NCI-H446 (cell line): Measurements from ENCODE around the gene MAGI1.
"Not testable (repeated sequence)": the region's sequence is repeated elsewhere in the genome, so short reads cannot be mapped to it uniquely, and the experiment has no call there.

Experiments used
- DNase-seq, 2 experiments: peaks; one replicate each; lab custom pipeline; 2025; lab: John Stamatoyannopoulos, UW

Gene MAGI1

GRCh38 chr3:65873028-65873427, 165.7 kb downstream of the MAGI1 start:
- DNase-seq, result no peak

- DNase-seq, result no peak
These were observed 167.2 kb downstream of the MAGI1 start for GRCh38 chr3:65871305-65872141.

GRCh38 chr3:65869798-65870197, 168.9 kb downstream of the MAGI1 start:
- no peak for DNase-seq

DNA sequence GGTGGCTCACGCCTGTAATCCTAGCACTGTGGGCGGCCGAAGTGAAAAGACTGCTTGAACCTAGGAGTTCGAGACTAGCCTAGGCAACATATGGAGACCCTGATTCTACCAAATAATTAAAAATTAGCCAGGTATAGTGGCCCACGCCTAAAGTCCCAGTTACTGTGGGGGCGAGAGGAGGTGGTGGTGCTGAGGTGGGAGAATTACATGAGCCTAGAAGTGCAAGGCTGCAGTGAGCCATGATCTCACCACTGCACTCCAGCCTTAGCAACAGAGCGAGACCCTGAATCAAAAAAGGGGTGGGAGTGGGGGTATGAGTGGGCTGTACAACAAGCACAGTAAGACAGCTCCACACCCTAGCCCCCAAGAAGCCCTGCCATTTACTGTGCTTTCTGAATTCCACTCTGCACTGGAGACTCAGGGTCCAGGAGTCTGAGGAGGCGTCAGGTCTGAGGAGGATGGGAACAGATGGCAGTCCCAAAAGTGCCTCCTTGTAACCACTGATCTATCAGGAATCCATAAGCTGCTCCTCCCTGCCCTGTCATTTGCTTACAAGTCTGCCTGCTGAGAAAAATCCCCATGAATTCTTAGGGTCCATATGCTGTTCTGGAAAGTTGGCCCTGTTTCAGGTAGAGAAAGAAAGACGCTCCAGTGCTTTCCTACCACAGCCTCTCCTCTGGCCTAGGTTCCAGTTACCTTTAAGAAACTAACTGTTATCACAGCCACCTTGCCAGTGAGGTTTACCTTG, 171.1 kb downstream of the MAGI1 start:
- DNase-seq, result no peak

- no peak for DNase-seq
These were observed 174.3 kb downstream of the MAGI1 start for GRCh38 chr3:65864357-65864904.

DNA sequence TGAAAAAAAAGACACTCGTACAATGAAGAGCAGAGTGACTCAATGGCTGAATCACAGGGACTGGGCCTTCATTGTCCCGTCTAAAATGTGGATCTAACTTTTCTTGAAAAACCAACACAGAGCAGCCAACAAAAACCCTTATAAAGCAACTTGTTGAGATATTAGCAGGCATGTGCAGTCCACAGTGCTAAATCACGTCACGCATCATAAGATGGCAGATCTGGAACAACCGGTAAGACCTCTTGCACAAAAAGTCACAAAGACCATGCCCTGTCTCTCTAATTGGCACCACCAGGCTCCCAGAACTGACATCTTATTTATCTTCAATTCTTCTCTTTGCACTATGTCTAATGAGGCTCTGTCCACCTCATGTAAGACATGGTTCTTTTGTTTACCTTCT, 177.0 kb downstream of the MAGI1 start:
- DNase-seq, result no peak

DNA sequence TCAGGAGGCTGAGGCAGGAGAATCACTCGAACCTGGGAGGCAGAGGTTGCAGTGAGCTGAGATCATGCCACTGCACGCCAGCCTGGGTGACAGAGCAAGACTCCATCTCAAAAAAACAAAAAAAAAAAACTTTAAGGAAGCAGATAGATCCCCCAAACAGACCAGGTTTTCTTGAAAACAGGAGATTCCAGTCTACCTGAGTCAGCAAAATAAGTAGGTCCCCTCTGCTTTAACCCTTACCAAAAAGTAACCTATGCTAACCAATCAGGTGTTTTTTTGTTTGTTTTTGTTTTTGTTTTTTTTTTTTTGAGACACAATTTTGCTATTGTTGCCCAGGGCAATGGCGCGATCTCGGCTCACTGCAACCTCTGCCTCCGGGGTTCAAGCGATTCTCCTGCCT, 179.1 kb downstream of the MAGI1 start:
- DNase-seq, result not testable (repeated sequence)

- DNase-seq, result no peak
These were observed 180.0 kb downstream of the MAGI1 start for GRCh38 chr3:65858749-65859148.

DNA sequence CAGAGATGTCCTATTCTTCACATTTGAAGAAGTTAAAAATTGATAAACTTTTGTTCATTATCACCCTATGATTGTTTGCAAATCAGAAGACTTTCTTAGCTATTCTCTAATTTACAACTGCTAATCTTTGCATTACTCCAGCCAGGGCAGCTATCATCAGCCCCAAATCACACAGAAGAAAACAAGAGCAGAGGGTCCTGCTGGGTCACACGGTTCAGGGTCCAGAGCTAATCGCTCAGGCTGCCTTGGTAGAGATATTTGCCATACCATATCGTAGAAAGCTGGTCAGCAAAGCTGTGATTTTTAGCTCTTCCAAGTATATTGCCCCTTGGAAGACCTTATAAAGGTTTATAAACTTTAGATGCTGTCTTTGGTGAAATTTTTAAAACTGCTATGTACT, 181.4 kb downstream of the MAGI1 start:
- no peak for DNase-seq

DNA sequence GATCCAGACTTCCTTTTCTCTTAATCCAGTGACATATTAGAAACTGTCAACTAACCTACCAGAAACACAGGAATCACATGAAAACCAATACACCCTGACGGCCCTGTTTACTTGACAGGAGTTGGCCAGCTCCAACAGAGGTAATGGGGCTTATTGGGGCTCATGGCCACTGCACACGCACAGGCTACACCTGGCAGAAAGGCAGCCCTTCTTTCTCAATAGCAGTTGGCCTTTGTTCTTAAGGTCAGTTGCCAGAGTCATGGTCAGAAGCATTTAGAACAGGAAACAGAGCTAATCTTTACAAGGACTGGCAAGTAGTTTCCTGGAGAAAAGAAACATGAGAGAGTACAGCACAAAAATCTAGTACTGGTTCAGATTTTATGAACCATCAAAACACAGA, 181.8 kb downstream of the MAGI1 start:
- DNase-seq, result no peak

- no peak for DNase-seq
These were observed 183.2 kb downstream of the MAGI1 start for GRCh38 chr3:65855370-65856100.

DNA sequence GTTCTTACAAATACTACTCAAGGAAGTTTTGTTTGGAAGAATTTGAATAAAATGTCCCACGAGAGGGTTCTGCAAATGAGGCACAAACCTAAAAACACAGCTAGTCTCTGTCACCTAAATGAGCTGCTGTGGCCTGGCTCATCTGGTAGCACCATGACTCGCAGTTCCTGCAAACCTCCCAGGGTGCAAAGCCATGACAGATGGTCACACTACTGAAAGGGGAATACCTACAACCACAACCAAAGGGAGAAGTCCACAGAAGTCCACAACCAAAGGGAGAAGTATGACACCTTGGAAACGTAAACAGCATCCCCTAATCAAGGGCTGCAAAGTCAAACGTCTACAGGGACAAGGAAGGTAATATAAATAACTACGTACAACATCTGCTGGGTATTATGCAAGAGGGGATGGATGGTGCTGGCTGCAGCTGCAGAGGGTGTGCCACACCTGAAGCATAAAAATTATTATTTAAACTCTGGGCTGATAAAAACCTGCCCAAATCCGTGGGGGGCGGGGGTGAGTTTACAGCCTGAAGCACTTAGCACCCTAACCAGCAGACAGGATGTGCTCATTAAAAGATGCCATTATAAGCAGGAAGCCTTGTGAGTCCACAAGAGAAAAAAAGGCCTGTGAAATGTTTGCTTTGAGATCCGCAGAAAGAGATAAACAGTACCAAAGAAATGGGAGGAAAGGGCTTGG, 184.0 kb downstream of the MAGI1 start:
- no peak for DNase-seq

DNA sequence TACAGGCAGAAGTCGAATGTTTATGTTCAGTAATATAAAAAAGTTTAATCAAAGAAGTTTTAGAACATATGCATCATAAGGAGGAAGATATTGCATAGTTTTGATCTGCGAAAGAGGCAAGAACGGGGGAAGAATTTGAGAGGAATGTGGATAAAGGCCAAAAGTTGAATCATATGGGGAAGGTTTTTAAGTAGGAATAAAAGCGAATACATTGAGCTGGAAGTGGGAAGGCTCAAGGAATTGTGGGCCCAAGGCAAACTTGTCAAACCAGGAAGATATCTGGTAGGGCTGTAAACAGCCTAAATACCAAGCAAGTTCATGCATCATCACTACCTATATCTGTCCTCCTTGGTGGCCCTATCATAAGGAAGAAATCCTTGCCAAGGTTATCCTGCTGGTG, 186.9 kb downstream of the MAGI1 start:
- DNase-seq, result no peak

DNA sequence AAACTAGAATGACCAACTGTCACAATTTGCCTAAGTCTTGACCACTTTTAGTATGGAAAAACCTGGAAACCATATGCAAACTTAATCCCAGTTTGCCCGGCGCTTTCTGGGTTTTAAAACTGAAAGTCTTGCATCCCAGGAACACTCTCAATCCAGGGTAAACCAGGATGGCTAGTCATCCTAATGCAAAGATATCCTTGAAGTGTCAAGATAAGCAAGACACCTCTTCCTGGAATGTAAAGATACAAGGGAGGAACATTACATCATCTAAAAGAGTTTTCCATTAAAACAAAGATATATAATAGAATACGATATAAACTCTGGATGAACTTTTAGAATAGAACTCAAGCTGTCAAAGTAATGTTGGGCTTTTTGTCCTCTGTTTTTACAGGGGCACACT, 188.5 kb downstream of the MAGI1 start:
- DNase-seq, result no peak

DNA sequence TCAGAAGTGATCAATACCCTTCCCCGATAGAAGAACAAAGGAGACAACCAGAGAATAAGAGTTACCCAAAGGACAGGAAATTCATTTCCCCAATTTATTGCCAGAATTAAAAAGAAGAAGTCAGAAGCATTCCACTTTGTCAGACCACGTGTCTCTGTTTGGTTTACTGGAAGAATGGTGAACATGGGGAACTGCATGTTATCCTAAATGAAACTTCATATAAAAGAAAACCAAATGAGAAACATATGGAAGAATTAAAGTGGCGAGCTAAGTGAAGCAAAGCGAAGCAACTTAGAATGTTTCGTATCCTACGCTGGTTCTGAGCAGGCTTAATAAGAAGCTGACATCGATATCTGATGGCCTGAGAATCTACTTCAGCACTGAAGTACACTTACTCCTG, 190.7 kb downstream of the MAGI1 start:
- no peak for DNase-seq

- DNase-seq, result no peak
These were observed 191.8 kb downstream of the MAGI1 start for GRCh38 chr3:65846936-65847335.

DNA sequence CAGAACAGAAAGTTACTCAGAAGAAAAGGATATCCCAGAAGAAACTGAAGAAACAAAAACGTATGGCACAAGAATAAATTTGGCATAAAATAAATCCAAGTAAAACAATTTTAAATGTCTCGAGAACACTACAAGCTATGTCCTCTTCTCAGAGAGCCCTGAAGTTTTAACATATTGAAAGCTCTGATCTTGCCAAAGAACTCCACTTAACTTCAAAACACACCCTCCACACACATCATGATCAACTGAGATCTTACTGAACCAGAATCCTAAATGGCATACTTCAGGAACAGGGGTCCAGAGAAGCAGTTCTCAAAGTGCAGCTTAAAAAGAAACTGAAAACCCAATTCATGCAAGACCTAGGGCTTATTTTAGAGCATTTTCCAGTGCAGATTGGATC, 194.3 kb downstream of the MAGI1 start:
- DNase-seq, result no peak

GRCh38 chr3:65843732-65844131, 195.0 kb downstream of the MAGI1 start:
- DNase-seq, result no peak

DNA sequence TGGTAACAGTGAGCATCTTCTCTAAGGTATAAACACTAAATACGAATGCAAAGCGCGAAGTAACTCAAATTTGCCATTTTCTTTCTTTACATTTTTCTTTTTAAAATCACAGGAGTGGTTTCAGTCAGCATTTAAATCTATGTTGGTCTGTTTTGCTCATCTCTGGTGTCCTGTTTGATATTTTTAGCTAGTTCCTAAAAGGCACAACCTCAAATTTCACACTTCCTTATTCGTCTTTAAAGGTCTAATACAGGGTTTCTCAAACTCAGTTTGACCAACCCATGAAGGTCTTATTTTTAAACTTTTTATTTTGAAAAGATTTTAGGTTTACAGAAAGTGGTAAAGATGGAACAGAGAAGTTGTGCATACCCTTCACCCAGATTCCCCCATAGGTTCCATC, 201.1 kb downstream of the MAGI1 start:
- DNase-seq, result no peak

DNA sequence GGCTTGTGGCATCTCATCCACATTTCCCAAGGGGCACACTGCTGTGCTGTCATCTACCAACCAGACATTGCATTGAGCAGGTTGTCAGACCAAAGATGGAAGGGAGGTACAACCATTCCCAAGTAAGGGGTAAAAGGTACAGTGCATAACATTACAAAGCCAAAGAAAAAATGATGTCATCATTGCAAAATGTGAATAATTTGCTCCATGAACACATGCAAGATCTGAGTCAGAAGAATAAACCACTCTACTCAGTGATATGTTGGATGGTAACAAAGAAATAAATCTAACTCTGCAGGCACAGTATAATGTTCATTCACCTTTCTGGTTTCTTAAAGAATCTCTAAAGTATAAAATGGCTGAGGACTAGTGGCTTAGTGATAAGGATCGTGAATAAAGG, 202.7 kb downstream of the MAGI1 start:
- no peak for DNase-seq

GRCh38 chr3:65833761-65834505, 204.8 kb downstream of the MAGI1 start:
- no peak for DNase-seq
